Loucy (cell line): Measurements from ENCODE around the gene HAO2.

Experiments
- EZH2phosphoT487 ChIP-seq: fragments of 200-600 bp; IDR thresholded peaks from 2 replicates; pipeline ENCODE4 v1.6.1; 2018; ENCODE audit warnings: antibody characterized with exemption, mild to moderate bottlenecking, moderate library complexity, borderline replicate concordance
- TF ChIP-seq, protein P1 (sequence below): fragments of 200-600 bp; sonication (generic); conservative IDR thresholded peaks from 2 replicates; pipeline ENCODE4 v1.5.1; 2014; ENCODE audit warnings: mild to moderate bottlenecking, antibody characterized with exemption, low read length

- TF ChIP-seq, protein P1, sequence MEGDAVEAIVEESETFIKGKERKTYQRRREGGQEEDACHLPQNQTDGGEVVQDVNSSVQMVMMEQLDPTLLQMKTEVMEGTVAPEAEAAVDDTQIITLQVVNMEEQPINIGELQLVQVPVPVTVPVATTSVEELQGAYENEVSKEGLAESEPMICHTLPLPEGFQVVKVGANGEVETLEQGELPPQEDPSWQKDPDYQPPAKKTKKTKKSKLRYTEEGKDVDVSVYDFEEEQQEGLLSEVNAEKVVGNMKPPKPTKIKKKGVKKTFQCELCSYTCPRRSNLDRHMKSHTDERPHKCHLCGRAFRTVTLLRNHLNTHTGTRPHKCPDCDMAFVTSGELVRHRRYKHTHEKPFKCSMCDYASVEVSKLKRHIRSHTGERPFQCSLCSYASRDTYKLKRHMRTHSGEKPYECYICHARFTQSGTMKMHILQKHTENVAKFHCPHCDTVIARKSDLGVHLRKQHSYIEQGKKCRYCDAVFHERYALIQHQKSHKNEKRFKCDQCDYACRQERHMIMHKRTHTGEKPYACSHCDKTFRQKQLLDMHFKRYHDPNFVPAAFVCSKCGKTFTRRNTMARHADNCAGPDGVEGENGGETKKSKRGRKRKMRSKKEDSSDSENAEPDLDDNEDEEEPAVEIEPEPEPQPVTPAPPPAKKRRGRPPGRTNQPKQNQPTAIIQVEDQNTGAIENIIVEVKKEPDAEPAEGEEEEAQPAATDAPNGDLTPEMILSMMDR = no peak
- no peak for TF ChIP-seq EZH2phosphoT487
Measured at GRCh38 chr1:119385650-119386049, 17.1 kb downstream of the HAO2 start.
